ENCODE results near the gene EFTUD2.

The EFTUD2 gene

DNA sequence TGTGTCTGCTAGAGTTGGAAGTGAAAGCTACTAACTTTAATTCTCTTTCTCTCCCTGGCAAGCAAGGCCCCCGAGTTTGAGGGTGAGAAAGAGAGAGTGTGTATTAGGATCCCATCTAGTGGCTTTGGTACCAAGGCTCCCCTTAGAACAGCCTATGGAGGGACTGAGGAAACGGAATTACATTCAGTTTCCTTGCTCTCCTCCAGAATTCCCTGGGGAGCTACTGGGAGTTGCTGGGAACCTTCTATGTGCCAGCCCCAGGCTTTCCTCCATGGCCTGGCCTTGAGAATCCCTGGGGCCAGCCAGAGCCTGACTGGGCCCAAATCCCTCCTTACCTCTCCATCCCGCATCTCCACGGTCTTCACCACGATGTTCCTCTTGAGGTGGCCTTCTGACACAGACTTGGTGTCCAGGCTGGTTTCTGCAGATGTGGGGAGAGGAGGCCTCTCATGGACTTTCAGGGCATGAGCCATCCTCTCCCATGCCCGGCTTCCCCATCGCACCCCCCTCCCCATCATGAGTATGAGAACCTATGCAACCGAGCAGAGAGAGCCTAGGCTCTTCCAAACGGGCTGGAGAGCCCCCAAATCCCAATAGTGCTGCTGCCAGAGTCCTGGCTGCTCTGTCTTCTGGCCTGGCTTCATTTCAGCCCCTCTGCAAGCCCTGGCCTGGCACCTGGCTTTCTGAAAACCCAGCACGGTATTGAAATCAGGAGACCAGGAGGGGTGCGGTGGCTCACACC lies 8.7 kb upstream of the EFTUD2 start:
- Histone ChIP-seq H3K4me3 (ENCODE audit: low read length) (no peak overlapping the region), H3K27me3 (ENCODE audit: low read depth, low read length) (no peaks in the 10 kb centered on the region), H3K79me2 (ENCODE audit: low read length) (no peaks in the 10 kb centered on the region), H3K36me3 (replicated peaks; ENCODE audit: low read depth, low read length) (no peaks in the 10 kb centered on the region), H3K9me3 (ENCODE audit: insufficient read depth, low read length) (no peaks in the 10 kb centered on the region), H3K9ac (ENCODE audit: low read length) (no peak overlapping the region), H3K27ac (ENCODE audit: low read length) (no peak overlapping the region), H2AFZ (ENCODE audit: low read depth, low read length) (no peak overlapping the region), H3K4me2 (ENCODE audit: low read length) (no peak overlapping the region), H3K4me1 (ENCODE audit: low read length) (peaks cover 4% of the 10 kb centered on the region; the same call in 1 of the 2 replicates), H4K20me1 (ENCODE audit: insufficient read depth, low read length) (no peaks in the 10 kb centered on the region)
- no peak for TF ChIP-seq EZH2phosphoT487 (IDR thresholded peaks at IDR 0.05; ENCODE audit: low read depth)
- TF ChIP-seq, protein P1, sequence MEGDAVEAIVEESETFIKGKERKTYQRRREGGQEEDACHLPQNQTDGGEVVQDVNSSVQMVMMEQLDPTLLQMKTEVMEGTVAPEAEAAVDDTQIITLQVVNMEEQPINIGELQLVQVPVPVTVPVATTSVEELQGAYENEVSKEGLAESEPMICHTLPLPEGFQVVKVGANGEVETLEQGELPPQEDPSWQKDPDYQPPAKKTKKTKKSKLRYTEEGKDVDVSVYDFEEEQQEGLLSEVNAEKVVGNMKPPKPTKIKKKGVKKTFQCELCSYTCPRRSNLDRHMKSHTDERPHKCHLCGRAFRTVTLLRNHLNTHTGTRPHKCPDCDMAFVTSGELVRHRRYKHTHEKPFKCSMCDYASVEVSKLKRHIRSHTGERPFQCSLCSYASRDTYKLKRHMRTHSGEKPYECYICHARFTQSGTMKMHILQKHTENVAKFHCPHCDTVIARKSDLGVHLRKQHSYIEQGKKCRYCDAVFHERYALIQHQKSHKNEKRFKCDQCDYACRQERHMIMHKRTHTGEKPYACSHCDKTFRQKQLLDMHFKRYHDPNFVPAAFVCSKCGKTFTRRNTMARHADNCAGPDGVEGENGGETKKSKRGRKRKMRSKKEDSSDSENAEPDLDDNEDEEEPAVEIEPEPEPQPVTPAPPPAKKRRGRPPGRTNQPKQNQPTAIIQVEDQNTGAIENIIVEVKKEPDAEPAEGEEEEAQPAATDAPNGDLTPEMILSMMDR (IDR thresholded peaks at IDR 0.05; ENCODE audit: low read depth, low read length), result no peak

DNA sequence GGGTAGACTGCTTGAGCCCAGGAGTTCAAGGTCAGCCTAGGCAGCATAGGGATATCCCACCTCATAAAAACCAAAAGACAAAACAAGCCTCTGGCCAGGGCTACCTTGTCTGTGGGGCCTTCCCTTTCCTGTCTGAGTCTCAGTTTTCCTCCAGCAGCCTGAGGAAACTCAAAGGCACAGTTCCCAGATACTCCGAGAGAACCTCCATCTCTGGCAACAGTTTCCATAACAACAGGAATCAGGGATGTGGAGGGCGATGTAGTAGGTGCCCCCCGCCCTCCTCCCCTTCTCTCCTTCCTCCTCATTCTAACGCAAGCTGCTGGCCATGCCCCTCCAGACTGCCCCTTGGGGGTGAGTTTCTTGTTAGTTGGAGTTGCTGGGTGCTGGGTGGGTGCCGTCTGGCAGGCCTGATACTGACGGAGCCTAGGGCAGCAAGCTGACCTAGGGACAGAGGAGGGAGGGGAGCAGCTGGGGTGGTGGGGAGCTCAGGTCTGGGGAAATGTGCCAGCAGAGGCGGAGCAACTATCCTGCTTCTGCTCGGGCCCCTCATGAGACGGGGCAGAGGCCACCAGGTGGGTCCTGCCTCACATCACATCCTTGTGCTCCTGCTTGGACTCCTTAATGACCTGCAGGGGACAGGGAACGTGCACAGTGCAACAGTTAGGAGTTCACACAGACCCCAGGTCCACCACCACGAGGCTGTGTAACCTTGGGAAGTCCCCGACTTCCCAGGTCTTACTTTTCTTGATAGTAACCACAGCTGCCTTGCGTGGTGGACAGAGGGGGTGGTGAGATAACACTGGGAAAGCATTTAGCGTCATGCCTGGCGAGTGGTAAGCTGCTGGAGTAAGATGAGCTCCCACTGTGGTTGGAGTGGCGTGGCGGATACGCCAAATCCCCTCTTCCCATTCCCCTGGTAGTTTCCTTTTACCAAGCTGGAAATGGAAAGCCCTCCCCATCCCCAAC lies 7.8 kb upstream of the EFTUD2 start:
- Histone ChIP-seq H3K79me2 (ENCODE audit: low read length) (no peaks in the 10 kb centered on the region), H3K9ac (ENCODE audit: low read length) (no peak overlapping the region), H3K36me3 (replicated peaks; ENCODE audit: low read depth, low read length) (no peaks in the 10 kb centered on the region), H2AFZ (ENCODE audit: low read depth, low read length) (no peak overlapping the region), H3K4me1 (ENCODE audit: low read length) (peaks cover 4% of the 10 kb centered on the region; the same call in 1 of the 2 replicates), H3K9me3 (ENCODE audit: insufficient read depth, low read length) (no peaks in the 10 kb centered on the region), H3K4me2 (ENCODE audit: low read length) (no peak overlapping the region), H4K20me1 (ENCODE audit: insufficient read depth, low read length) (no peaks in the 10 kb centered on the region), H3K27me3 (ENCODE audit: low read depth, low read length) (no peaks in the 10 kb centered on the region), H3K4me3 (ENCODE audit: low read length) (no peak overlapping the region), H3K27ac (ENCODE audit: low read length) (no peak overlapping the region)
- no peak for TF ChIP-seq EZH2phosphoT487 (IDR thresholded peaks at IDR 0.05; ENCODE audit: low read depth)
- TF ChIP-seq, protein P1 (IDR thresholded peaks at IDR 0.05; ENCODE audit: low read depth, low read length), result no peak

DNA sequence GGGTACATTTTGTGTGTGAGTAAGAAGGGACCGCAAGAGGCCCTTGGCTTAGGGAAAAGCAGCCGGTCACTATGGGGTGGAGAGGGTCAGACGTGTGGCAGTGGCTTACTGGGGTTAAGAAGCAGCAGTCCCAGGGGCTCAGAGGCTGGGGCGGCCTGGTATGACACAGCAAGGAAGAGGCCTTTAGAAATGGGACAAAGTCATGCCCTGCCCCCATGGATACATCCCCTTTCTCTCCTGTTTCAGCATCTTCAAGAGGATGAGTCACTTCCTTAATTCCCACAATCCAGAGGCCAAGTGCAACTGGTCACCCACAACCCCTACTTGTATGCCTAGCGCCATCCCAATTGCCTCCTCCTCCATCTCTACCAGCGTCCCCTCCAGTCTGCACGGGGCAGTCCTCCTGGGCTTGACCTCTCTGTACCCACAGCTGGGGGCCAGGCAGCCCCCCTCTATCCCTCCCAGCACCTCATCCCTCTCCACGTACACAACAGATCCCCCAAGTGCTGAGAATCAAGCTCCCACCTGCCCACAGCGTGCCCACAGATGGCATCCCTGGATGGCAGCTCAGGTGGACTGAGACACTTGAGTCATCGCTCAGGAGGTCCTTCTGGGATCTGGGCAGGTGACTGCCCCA lies 6.9 kb upstream of the EFTUD2 start:
- Histone ChIP-seq H3K4me1 (ENCODE audit: low read length) (peaks cover 4% of the 10 kb centered on the region; the same call in 1 of the 2 replicates), H3K79me2 (ENCODE audit: low read length) (no peaks in the 10 kb centered on the region), H3K36me3 (replicated peaks; ENCODE audit: low read depth, low read length) (no peaks in the 10 kb centered on the region), H2AFZ (ENCODE audit: low read depth, low read length) (no peak overlapping the region), H3K27me3 (ENCODE audit: low read depth, low read length) (peaks cover 3% of the 10 kb centered on the region; the same call in 1 of the 2 replicates), H3K4me2 (ENCODE audit: low read length) (no peak overlapping the region), H3K27ac (ENCODE audit: low read length) (no peak overlapping the region), H3K4me3 (ENCODE audit: low read length) (no peak overlapping the region), H4K20me1 (ENCODE audit: insufficient read depth, low read length) (no peaks in the 10 kb centered on the region), H3K9ac (ENCODE audit: low read length) (no peak overlapping the region), H3K9me3 (ENCODE audit: insufficient read depth, low read length) (no peaks in the 10 kb centered on the region)
- TF ChIP-seq EZH2phosphoT487 (IDR thresholded peaks at IDR 0.05; ENCODE audit: low read depth), result no peak
- TF ChIP-seq, protein P1 (IDR thresholded peaks at IDR 0.05; ENCODE audit: low read depth, low read length), result no peak

All from OCI-LY3 (cell line).